ENCODE measurements around the gene ZFP57.

The ZFP57 gene

GRCh38 chr6:29726571-29727194 is 45.7 kb upstream of the ZFP57 start:
- no peak for DNase-seq (ENCODE audit: low read depth)
- no peak for TF ChIP-seq CTCF (IDR thresholded peaks at IDR 0.05; ENCODE audit: low read depth, low read length)
- no peak for TF ChIP-seq POLR2A (IDR thresholded peaks at IDR 0.05; ENCODE audit: extremely low read depth, insufficient read length)
- no peak for TF ChIP-seq MYC (IDR thresholded peaks at IDR 0.05; ENCODE audit: low read depth, low read length)
- TF ChIP-seq, protein P1, sequence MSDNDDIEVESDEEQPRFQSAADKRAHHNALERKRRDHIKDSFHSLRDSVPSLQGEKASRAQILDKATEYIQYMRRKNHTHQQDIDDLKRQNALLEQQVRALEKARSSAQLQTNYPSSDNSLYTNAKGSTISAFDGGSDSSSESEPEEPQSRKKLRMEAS (IDR thresholded peaks at IDR 0.05; ENCODE audit: low read depth, low read length), result no peak
- H3K4me3 ChIP-seq (ENCODE audit: low read depth, low read length), result no peak overlapping the region

- no peak for TF ChIP-seq POLR2A (IDR thresholded peaks at IDR 0.05; ENCODE audit: extremely low read depth, insufficient read length)
- no peak for TF ChIP-seq CTCF (IDR thresholded peaks at IDR 0.05; ENCODE audit: low read depth, low read length)
- TF ChIP-seq MYC (IDR thresholded peaks at IDR 0.05; ENCODE audit: low read depth, low read length), result no peak
- TF ChIP-seq, protein P1 (IDR thresholded peaks at IDR 0.05; ENCODE audit: low read depth, low read length), result no peak
- no peak overlapping the region for H3K4me3 ChIP-seq (ENCODE audit: low read depth, low read length)
- no peak for DNase-seq (ENCODE audit: low read depth)
These were observed 45.0 kb upstream of the ZFP57 start for GRCh38 chr6:29726001-29726400.

DNA sequence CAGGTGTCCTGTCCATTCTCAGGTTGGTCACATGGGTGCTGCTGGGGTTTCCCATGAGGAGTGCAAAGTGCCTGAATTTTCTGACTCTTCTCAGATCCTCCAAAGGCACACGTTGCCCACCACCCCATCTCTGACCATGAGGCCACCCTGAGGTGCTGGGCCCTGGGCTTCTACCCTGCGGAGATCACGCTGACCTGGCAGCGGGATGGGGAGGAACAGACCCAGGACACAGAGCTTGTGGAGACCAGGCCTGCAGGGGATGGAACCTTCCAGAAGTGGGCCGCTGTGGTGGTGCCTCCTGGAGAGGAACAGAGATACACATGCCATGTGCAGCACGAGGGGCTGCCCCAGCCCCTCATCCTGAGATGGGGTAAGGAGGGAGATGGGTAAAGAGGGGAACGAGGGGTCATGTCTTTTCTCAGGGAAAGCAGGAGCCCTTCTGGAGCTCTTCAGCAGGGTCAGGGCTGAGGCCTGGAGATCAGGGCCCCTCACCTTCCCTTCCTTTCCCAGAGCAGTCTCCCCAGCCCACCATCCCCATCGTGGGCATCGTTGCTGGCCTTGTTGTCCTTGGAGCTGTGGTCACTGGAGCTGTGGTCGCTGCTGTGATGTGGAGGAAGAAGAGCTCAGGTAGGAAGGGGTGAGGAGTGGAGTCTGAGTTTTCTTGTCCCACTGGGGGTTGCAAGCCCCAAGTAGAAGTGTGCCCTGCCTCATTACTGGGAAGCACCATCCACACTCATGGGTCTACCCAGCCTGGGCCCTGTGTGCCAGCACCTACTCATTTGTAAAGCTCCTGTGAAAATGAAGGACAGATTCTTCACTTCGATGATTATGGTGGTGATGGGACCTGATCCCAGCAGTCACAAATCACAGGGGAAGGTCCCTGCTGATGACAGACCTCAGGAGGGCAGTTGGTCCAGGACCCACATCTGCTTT is 44.3 kb upstream of the ZFP57 start:
- H3K4me3 ChIP-seq (ENCODE audit: low read depth, low read length), result no peak overlapping the region
- no peak for TF ChIP-seq CTCF (IDR thresholded peaks at IDR 0.05; ENCODE audit: low read depth, low read length)
- no peak for TF ChIP-seq MYC (IDR thresholded peaks at IDR 0.05; ENCODE audit: low read depth, low read length)
- TF ChIP-seq POLR2A (IDR thresholded peaks at IDR 0.05; ENCODE audit: extremely low read depth, insufficient read length), result no peak
- TF ChIP-seq, protein P1 (IDR thresholded peaks at IDR 0.05; ENCODE audit: low read depth, low read length), result no peak

DNA sequence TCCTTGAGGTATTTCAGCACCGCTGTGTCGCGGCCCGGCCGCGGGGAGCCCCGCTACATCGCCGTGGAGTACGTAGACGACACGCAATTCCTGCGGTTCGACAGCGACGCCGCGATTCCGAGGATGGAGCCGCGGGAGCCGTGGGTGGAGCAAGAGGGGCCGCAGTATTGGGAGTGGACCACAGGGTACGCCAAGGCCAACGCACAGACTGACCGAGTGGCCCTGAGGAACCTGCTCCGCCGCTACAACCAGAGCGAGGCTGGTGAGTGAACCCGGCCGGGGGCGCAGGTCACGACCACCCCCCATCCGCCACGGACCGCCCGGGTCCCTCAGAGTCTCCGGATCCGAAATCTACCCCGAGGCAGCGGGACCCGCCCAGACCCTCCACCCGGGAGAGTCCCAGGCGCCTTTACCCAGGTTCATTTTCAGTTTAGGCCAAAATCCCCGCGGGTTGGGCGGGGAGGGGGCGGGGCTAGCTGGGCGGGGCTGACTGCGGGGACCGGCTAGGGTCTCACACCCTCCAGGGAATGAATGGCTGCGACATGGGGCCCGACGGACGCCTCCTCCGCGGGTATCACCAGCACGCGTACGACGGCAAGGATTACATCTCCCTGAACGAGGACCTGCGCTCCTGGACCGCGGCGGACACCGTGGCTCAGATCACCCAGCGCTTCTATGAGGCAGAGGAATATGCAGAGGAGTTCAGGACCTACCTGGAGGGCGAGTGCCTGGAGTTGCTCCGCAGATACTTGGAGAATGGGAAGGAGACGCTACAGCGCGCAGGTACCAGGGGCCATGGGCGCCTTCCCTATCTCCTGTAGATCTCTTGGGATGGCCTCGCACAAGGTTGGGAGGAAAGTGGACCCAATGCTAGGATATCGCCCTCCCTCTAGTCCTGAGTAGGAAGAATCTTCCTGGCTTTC is 43.0 kb upstream of the ZFP57 start:
- no peak for TF ChIP-seq MYC (IDR thresholded peaks at IDR 0.05; ENCODE audit: low read depth, low read length)
- no peak for TF ChIP-seq CTCF (IDR thresholded peaks at IDR 0.05; ENCODE audit: low read depth, low read length)
- TF ChIP-seq POLR2A (IDR thresholded peaks at IDR 0.05; ENCODE audit: extremely low read depth, insufficient read length), result no peak
- TF ChIP-seq, protein P1 (IDR thresholded peaks at IDR 0.05; ENCODE audit: low read depth, low read length), result no peak
- no peak for DNase-seq (ENCODE audit: low read depth)
- H3K4me3 ChIP-seq (ENCODE audit: low read depth, low read length), result no peak overlapping the region

More for the DNA sequence above, 44.3 kb upstream of the ZFP57 start:
- no peak for DNase-seq (ENCODE audit: low read depth)

DNA sequence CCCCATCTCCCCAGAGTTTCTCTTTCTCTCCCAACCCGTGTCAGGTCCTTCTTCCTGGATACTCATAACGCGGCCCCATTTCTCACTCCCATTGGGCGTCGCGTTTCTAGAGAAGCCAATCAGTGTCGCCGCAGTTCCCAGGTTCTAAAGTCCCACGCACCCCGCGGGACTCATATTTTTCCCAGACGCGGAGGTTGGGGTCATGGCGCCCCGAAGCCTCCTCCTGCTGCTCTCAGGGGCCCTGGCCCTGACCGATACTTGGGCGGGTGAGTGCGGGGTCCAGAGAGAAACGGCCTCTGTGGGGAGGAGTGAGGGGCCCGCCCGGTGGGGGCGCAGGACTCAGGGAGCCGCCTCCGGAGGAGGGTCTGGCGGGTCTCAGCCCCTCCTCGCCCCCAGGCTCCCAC is 42.3 kb upstream of the ZFP57 start, which contains the start of gene HLA-F:
Gene HLA-F, plus strand, starts transcription at position 173 of the 404 bp plus-strand sequence. Its CDS starts 30 bp downstream, at position 203.
- no peak within 1 kb of the TSS for H3K4me3 ChIP-seq (ENCODE audit: low read depth, low read length)
- TF ChIP-seq, protein P1 (IDR thresholded peaks at IDR 0.05; ENCODE audit: low read depth, low read length), result no peak
- no peak for TF ChIP-seq CTCF (IDR thresholded peaks at IDR 0.05; ENCODE audit: low read depth, low read length)
- TF ChIP-seq MYC (IDR thresholded peaks at IDR 0.05; ENCODE audit: low read depth, low read length), result no peak
- no peak for TF ChIP-seq POLR2A (IDR thresholded peaks at IDR 0.05; ENCODE audit: extremely low read depth, insufficient read length)
- DNase-seq (ENCODE audit: low read depth), result no peak
